GM12872 (cell line): Measurements from ENCODE around the gene ITGAX.

Experiments
- TF ChIP-seq, protein P1 (sequence below): IDR thresholded peaks from 3 replicates; pipeline ENCODE4 v1.5.1; 2011; ENCODE audit warnings: low read depth, mild to moderate bottlenecking, low read length, moderate library complexity; ENCODE audit not compliant: insufficient read depth

The ITGAX gene

DNA sequence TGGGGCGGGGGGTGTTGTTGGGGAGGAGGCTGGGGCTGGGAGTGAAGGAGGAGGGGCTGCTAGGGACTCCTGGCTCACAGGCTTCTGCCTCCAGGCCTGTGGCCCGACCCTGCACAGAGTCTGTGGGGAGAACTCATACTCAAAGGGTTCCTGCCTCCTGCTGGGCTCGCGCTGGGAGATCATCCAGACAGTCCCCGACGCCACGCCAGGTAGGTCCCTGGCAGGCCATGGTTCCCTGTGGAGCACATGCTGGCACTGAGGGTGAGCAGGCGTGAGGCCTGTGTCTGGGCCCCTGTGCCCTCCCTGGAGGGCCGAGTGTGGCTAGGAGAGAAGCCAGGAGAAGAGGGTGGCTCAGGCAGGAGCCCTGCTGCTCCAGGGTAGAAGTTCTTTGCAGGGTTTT lies 42.7 kb downstream of the ITGAX start:
- TF ChIP-seq, protein P1, sequence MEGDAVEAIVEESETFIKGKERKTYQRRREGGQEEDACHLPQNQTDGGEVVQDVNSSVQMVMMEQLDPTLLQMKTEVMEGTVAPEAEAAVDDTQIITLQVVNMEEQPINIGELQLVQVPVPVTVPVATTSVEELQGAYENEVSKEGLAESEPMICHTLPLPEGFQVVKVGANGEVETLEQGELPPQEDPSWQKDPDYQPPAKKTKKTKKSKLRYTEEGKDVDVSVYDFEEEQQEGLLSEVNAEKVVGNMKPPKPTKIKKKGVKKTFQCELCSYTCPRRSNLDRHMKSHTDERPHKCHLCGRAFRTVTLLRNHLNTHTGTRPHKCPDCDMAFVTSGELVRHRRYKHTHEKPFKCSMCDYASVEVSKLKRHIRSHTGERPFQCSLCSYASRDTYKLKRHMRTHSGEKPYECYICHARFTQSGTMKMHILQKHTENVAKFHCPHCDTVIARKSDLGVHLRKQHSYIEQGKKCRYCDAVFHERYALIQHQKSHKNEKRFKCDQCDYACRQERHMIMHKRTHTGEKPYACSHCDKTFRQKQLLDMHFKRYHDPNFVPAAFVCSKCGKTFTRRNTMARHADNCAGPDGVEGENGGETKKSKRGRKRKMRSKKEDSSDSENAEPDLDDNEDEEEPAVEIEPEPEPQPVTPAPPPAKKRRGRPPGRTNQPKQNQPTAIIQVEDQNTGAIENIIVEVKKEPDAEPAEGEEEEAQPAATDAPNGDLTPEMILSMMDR, result no peak

DNA sequence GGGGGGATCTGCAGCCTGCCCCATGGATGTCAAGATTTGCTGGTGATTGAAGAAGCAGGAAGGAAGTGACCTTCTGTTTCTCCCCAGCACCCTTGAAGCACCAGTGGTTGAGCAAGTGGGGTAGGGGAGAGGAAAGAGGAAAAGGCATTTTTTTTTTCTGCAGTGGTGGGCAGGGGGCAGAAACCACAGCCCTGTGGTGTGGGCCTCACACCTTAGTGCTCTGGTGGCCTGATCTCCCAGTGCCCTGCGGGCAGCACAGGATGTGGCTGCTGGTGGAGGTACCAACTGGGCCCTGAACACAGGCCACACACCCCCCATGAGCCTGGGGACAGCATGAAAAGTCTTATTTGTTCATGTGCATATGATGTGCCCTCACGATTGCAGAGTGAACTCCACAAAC lies 45.2 kb downstream of the ITGAX start:
- TF ChIP-seq, protein P1, result no peak

DNA sequence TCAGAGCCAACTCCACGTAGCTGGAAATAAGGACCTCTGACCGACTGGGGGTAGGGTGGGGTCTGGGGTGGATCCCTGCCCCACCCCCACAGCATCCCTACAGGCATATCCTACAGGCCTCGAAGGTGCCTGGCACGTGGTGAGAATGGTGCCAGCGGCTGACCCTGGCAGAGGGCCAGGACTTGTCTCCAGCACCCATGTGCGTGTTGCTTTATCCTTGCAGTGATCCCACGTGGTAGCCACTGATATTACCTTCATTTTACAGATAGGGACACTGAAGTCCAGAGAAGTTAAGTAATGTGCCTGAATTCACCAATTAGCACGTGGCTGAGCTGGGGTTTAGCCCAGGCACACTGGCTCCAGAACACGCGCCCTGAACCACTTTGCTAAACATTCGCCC lies 46.5 kb downstream of the ITGAX start:
- TF ChIP-seq, protein P1, result no peak

DNA sequence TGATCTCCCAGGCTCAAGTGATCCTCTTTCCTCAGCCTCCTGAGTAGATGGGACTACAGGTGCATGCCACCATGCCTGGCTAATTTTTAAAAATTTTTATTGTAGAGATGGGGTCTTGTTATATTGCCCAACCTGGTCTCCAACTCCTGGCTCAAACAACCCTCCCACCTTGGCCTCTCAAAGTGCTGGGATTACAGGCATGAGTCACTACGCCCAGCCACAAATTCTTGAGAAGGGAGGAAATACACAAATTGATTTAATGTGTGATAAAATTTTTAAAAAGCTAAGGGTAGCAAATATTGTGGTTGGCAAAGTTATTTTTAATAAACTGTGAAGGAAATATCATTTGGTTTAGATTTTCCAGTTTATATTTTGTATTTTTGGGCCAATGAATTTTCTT lies 47.7 kb downstream of the ITGAX start:
- TF ChIP-seq, protein P1, result no peak

DNA sequence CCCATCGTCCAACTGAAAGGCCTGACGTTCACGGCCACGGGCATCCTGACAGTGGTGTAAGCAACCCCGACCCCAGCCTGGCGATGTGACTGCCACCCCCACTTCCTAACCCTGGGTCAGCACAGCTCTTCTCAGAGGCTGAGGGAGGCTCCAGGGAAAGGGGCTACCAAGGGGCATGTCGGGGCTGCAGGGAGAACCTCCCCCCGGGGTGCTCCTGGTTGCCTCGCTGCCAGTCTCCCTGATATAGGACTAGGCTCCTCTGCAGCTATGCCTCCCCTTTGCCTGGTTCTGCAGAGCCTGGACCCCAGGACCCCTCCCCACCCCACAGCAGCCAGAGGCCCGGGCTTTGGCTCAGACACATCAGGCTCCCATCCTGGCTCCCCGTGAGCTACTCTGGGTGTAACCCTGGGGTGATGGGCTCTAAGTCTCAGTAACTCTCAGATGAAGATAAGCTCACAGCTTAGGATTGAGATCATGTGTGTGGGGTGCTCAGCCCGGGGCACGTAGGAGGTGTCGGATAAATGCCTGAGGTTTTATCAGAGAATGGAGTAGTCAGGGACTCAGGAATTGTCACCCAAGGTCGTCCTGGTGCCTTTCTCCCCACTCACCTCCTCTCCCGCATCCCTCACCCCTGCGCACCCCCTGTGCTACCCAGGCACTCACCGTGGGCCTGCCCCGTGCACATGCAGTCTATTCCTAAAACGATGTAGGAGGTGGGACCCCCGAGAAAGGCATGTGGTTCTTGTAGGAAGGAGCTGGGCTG lies 48.8 kb downstream of the ITGAX start:
- TF ChIP-seq, protein P1, result no peak

DNA sequence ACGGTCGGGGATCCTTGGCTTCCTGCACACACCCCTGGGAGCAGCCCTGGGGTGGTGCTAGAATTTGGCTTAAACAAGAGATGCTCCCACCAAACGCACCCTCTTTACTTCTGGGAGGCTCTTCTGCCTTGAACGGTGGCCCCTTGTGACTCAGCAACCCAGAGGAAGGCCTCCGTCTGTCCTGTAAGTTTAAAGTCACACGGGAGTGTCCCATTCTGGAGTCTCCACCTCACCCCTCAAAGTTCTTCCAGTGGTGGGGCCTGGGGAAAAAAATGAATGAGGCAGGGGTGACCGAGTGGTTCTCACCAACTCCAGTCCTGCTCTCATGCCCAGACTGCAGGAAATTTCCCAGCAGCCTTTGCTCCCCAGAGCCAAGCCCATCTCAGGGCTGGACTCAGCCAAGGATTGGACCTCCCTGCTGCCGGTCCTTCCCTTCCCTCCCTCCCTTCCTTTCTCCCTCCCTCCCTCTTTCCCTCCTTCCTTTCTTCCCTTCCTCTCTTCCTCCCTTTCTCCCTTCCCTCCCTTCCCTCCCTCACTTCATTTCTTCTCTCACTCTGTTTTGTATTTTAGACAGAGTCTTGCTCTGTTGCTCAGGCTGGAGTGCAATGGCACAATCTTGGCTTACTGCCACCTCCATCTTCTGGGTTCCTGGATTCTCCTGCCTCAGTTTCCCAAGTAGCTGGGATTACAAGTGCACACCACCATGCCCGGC lies 49.5 kb downstream of the ITGAX start:
- TF ChIP-seq, protein P1, result no peak

DNA sequence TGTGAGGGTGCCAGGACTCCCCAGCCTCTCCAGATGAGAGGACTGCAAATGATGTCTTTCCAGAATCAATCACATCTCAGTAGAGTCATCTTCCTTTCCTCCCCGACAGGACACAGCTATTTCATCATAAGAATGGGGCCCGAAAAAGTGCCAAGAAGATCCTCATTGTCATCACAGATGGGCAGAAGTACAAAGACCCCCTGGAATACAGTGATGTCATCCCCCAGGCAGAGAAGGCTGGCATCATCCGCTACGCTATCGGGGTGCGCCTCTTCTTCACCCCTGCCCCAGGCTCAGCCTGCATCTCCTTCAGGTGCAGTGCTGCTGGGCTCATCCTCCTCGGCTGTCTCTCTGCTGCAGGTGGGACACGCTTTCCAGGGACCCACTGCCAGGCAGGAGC lies 52.4 kb downstream of the ITGAX start:
- TF ChIP-seq, protein P1, result no peak
